ENCODE results near the gene RPGRIP1L. TPM values are rescaled to one million over a fixed set of nuclear protein-coding genes. Genes with fewer than 3 reads are reported as not detected.

Gene RPGRIP1L
- total RNA-seq, 1 experiment from 2014 or later: 16.1 TPM

GRCh38 chr16:53576904-53577303 lies 126.8 kb downstream of the RPGRIP1L start:
- Histone ChIP-seq H3K4me3 (ENCODE audit: low read depth, low read length) (no peak overlapping the region), H3K36me3 (ENCODE audit: control insufficient read depth, insufficient read depth, low read length) (no peaks in the 10 kb centered on the region), H3K27me3 (replicated peaks; ENCODE audit: control insufficient read depth, insufficient read depth, low read length) (no peaks in the 10 kb centered on the region), H3K9me3 (no peaks in the 10 kb centered on the region; the same call in 1 of the 2 replicates), H3K4me1 (no peaks in the 10 kb centered on the region)
- BruUV-seq (replicated peaks): no TSS peak
- TF ChIP-seq, protein P1, sequence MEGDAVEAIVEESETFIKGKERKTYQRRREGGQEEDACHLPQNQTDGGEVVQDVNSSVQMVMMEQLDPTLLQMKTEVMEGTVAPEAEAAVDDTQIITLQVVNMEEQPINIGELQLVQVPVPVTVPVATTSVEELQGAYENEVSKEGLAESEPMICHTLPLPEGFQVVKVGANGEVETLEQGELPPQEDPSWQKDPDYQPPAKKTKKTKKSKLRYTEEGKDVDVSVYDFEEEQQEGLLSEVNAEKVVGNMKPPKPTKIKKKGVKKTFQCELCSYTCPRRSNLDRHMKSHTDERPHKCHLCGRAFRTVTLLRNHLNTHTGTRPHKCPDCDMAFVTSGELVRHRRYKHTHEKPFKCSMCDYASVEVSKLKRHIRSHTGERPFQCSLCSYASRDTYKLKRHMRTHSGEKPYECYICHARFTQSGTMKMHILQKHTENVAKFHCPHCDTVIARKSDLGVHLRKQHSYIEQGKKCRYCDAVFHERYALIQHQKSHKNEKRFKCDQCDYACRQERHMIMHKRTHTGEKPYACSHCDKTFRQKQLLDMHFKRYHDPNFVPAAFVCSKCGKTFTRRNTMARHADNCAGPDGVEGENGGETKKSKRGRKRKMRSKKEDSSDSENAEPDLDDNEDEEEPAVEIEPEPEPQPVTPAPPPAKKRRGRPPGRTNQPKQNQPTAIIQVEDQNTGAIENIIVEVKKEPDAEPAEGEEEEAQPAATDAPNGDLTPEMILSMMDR (IDR thresholded peaks at IDR 0.05; ENCODE audit: insufficient read depth in 1 of 2, low read depth in 1 of 2, low read length in 1 of 2, severe bottlenecking in 1 of 2, unreplicated experiment in 1 of 2): no peak
- intact Hi-C loops (cut with micrococcal nuclease; ENCODE audit: unreplicated experiment): no loop called here
- Mint-ChIP-seq H3K4me3 (ENCODE audit: unreplicated experiment) (no peak overlapping the region), H3K27ac (ENCODE audit: unreplicated experiment) (no peak overlapping the region), H3K9me3 (ENCODE audit: unreplicated experiment) (peaks cover 19% of the 10 kb centered on the region), H3K4me1 (ENCODE audit: low read depth, unreplicated experiment) (no peaks in the 10 kb centered on the region), H3K36me3 (ENCODE audit: insufficient read depth, unreplicated experiment) (no peaks in the 10 kb centered on the region), H3K27me3 (ENCODE audit: insufficient read depth, unreplicated experiment) (no peaks in the 10 kb centered on the region)
- ChIA-PET CTCF (interaction anchor here (0.7 kb wide), 1 partner anchor 35 kb away, joined by 3 read pairs; no protein-coding TSS in a partner anchor), POLR2A (no interaction called here)
- no peak for DNase-seq

DNA sequence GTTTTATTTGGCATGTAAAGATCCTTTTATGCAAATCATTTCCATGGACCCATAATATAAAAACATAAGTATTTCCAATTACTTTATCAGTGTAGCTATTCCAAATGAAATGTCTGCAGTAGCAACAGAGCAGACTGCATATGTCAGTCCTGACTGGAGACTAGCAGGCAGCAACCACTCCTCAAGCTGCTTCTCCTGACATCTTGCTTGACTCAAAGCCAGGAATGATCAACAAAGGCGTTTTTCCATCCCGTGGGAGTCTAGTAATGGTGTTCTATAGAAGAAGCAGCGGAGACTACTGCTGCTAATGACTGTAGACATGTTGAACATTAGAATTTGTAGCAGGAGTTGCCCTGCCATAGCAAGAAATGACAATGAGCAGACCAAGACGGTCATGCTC lies 127.4 kb downstream of the RPGRIP1L start:
- no peaks in the 10 kb centered on the region for H3K36me3 Mint-ChIP-seq (ENCODE audit: insufficient read depth, unreplicated experiment)
- peaks cover 26% of the 10 kb centered on the region for H3K9me3 Mint-ChIP-seq (ENCODE audit: unreplicated experiment)
- DNase-seq: no peak
- BruUV-seq (replicated peaks): no TSS peak
- H3K27me3 Mint-ChIP-seq (ENCODE audit: insufficient read depth, unreplicated experiment): no peaks in the 10 kb centered on the region
- no peak overlapping the region for H3K4me3 Mint-ChIP-seq (ENCODE audit: unreplicated experiment)
- TF ChIP-seq, protein P1 (IDR thresholded peaks at IDR 0.05; ENCODE audit: insufficient read depth in 1 of 2, low read depth in 1 of 2, low read length in 1 of 2, severe bottlenecking in 1 of 2, unreplicated experiment in 1 of 2): no peak
- Histone ChIP-seq H3K9me3 (peaks cover 7% of the 10 kb centered on the region; the same call in 1 of the 2 replicates), H3K4me1 (no peaks in the 10 kb centered on the region), H3K27me3 (replicated peaks; ENCODE audit: control insufficient read depth, insufficient read depth, low read length) (no peaks in the 10 kb centered on the region), H3K4me3 (ENCODE audit: low read depth, low read length) (no peak overlapping the region), H3K36me3 (ENCODE audit: control insufficient read depth, insufficient read depth, low read length) (no peaks in the 10 kb centered on the region)
- CTCF ChIA-PET: no interaction called here
- POLR2A ChIA-PET: no interaction called here
- intact Hi-C loops (cut with micrococcal nuclease; ENCODE audit: unreplicated experiment): no loop called here
- H3K27ac Mint-ChIP-seq (ENCODE audit: unreplicated experiment): no peak overlapping the region
- H3K4me1 Mint-ChIP-seq (ENCODE audit: low read depth, unreplicated experiment): no peaks in the 10 kb centered on the region

GRCh38 chr16:53571763-53572162 lies 131.9 kb downstream of the RPGRIP1L start:
- ChIA-PET CTCF (no interaction called here), POLR2A (no interaction called here)
- H3K27me3 ChIP-seq (replicated peaks; ENCODE audit: control insufficient read depth, insufficient read depth, low read length): no peaks in the 10 kb centered on the region
- H3K4me1 ChIP-seq: peaks cover 9% of the 10 kb centered on the region; the same call in 1 of the 2 replicates
- BruUV-seq (replicated peaks): no TSS peak
- DNase-seq: no peak
- intact Hi-C loops (cut with micrococcal nuclease; ENCODE audit: unreplicated experiment): no loop called here
- no peak overlapping the region for H3K4me3 Mint-ChIP-seq (ENCODE audit: unreplicated experiment)
- H3K36me3 ChIP-seq (ENCODE audit: control insufficient read depth, insufficient read depth, low read length): no peaks in the 10 kb centered on the region
- H3K9me3 ChIP-seq: peaks cover 10% of the 10 kb centered on the region; the same call in 1 of the 2 replicates
- peaks cover 11% of the 10 kb centered on the region for H3K4me1 Mint-ChIP-seq (ENCODE audit: low read depth, unreplicated experiment)
- no peaks in the 10 kb centered on the region for H3K27me3 Mint-ChIP-seq (ENCODE audit: insufficient read depth, unreplicated experiment)
- no peak overlapping the region for H3K4me3 ChIP-seq (ENCODE audit: low read depth, low read length)
- TF ChIP-seq, protein P1 (IDR thresholded peaks at IDR 0.05; ENCODE audit: insufficient read depth in 1 of 2, low read depth in 1 of 2, low read length in 1 of 2, severe bottlenecking in 1 of 2, unreplicated experiment in 1 of 2): no peak
- H3K36me3 Mint-ChIP-seq (ENCODE audit: insufficient read depth, unreplicated experiment): no peaks in the 10 kb centered on the region
- H3K9me3 Mint-ChIP-seq (ENCODE audit: unreplicated experiment): peaks cover 41% of the 10 kb centered on the region
- no peak overlapping the region for H3K27ac Mint-ChIP-seq (ENCODE audit: unreplicated experiment)
